Measurements from ENCODE around the gene THUMPD3.

THUMPD3 gene

GRCh38 chr3:9369508-9369907, 6.7 kb downstream of the THUMPD3 start:
- no peak for DNase-seq

GRCh38 chr3:9373465-9373864, 10.6 kb downstream of the THUMPD3 start:
- DNase-seq, result no peak

- no peak for DNase-seq
Observed at GRCh38 chr3:9377981-9378380, 15.1 kb downstream of the THUMPD3 start.

- DNase-seq, result no peak
Observed at GRCh38 chr3:9379327-9379726, 16.5 kb downstream of the THUMPD3 start.

- DNase-seq, result no peak
Observed at GRCh38 chr3:9380014-9380413, 17.2 kb downstream of the THUMPD3 start.

- DNase-seq, result no peak
Observed at GRCh38 chr3:9384141-9384828, 21.4 kb downstream of the THUMPD3 start.

- DNase-seq, result no peak
Observed at GRCh38 chr3:9385187-9386077, 22.6 kb downstream of the THUMPD3 start.

GRCh38 chr3:9386078-9386459, 23.2 kb downstream of the THUMPD3 start:
- DNase-seq, result no peak

- DNase-seq, result no peak
Observed at GRCh38 chr3:9386501-9387321, 23.9 kb downstream of the THUMPD3 start.

- no peak for DNase-seq
Observed at GRCh38 chr3:9387322-9387655, 24.4 kb downstream of the THUMPD3 start.

- no peak for DNase-seq
Observed at GRCh38 chr3:9388142-9388541, 25.3 kb downstream of the THUMPD3 start.

GRCh38 chr3:9388562-9389272, 25.9 kb downstream of the THUMPD3 start:
- DNase-seq, result no peak

GRCh38 chr3:9390265-9390888, 27.5 kb downstream of the THUMPD3 start:
- DNase-seq, result no peak

- no peak for DNase-seq
Observed at GRCh38 chr3:9392041-9392440, 29.2 kb downstream of the THUMPD3 start.

GRCh38 chr3:9395570-9396300, 32.9 kb downstream of the THUMPD3 start:
- DNase-seq, result no peak

GRCh38 chr3:9396301-9396631, 33.4 kb downstream of the THUMPD3 start:
- peak; percentile 86 for DNase-seq

GRCh38 chr3:9396632-9397331, 33.9 kb downstream of the THUMPD3 start:
- peak; percentile 93 for DNase-seq

GRCh38 chr3:9397332-9397905, 34.6 kb downstream of the THUMPD3 start, which contains the start of gene SETD5:
SETD5 (plus strand) TSS chr3:9397615; CDS start chr3:9428939, 31,324 bp downstream.
- DNase-seq, result peak; percentile 88

- no peak for DNase-seq
Observed at GRCh38 chr3:9397906-9398699, 35.2 kb downstream of the THUMPD3 start.

Data from COR-L47 (cell line).